DMS53 treated with DMSO at 0.1 percent for 48 hours (cell line): ENCODE measurements around the gene RIOK3.
"Not testable (repeated sequence)": the region's sequence is repeated elsewhere in the genome, so short reads cannot be mapped to it uniquely, and the experiment has no call there.

Experiments used
- DNase-seq: peaks from one replicate; lab custom pipeline; 2025; ENCODE audit not compliant: unreplicated experiment; lab: John Stamatoyannopoulos, UW

RIOK3 gene

DNA sequence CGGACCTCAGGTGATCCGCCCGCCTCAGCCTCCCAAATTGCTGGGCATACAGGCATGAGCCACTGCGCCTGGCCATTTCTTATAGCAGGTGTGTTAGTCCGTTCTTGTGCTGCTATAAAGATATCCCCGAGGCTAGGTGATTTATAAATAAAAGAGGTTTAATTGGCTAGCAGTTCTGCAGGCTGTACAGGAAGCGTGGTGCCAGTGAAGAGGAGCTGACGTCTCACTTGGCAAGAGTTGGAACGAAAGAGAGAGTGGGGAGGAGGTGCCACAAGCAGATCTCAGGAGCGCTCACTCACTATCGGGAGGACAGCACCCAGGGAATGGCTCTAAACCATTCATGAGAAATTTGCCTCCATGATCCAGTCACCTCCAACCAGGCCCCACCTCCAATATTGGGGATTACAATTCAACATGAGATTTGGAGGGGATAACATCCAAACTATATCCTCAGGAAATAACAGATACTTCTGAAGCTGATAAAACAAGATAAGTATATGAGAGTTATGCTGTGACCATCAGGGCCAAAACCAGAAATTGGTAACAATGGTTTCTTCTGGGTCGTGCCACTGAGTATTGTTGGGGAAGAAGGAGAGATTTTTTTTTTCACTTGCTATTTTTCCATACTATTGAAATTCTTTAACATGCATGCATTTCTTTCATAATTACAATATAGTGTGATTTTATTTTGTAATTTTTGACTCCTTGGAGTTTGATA is 42.8 kb downstream of the RIOK3 start:
- no peak for DNase-seq

DNA sequence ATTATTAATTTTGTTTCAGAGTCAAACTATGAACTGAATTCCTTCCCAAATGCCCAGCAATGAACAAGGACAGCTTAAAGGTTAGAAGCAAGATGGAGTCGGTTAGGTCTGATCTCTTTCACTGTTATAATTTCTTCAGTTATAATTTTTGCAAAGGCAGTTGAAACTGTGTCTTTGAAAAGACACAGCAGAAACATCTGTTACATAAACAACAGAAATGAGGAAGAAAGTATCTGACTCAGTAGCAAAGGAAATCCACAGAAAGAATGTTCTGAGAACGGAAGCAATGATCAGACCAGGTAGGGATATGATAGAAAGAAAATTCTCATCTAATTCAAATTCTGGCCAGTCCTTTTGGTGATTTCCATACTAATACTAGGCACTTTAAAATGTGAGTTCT is 45.0 kb downstream of the RIOK3 start:
- no peak for DNase-seq

DNA sequence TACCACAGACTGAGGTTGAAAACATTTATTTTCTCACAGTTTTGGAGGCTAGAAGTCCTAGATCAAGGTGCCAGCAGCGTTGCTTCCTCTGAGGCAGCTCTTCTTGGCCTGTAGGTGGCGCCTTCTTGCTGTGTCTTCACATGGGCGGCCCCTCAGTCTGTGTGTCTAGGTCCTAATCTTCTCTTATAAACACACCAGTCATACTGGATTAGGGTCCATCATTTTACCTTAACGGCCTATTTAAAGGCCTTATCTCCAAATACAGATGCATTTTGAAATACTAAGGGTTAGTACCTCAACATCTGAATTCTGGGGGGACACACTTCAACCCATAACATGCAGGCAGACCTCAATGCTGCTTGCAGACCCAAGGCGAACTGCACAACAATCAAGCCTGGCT is 45.8 kb downstream of the RIOK3 start:
- DNase-seq = peak; percentile 58

DNA sequence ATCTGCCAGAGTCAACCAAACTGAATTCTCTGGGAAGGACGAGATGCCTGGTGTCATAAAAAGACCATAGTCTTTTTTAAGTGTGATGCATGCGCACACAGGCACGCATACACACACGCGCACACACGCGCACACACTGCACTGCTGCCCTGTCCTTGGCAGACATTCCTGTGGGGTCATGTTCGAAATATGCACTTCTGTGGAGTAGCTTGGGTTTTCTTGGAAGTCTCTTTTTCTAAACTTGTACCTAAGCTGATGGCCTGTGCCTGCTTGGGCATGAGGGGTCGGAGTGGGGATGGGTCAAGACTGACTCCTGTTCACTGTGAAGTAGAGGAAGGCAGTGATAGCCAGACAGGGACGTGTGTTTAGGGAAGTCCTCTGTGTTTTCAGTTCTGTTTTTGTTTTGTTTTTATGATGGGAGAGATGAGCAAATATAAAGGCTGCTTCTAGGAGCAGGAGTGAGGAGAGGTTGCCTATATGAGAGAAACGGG is 46.2 kb downstream of the RIOK3 start:
- DNase-seq = no peak

DNA sequence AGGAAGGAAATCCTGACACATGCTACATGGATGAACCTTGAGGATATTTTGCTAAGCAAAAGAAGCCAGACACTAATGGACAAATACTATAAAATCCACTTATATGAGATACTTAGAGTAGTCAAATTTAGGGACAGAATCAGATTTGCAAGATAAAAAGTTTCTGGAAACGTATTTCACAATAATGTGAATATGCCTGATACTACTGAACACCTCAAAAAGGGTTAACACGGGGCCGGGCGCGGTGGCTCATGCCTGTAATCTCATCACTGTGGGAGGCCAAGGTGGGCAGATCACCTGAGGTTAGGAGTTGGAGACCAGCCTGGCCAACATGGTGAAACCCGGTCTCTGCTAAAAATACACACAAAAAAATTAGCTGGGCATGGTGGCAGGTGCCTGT is 48.5 kb downstream of the RIOK3 start:
- DNase-seq = no peak

DNA sequence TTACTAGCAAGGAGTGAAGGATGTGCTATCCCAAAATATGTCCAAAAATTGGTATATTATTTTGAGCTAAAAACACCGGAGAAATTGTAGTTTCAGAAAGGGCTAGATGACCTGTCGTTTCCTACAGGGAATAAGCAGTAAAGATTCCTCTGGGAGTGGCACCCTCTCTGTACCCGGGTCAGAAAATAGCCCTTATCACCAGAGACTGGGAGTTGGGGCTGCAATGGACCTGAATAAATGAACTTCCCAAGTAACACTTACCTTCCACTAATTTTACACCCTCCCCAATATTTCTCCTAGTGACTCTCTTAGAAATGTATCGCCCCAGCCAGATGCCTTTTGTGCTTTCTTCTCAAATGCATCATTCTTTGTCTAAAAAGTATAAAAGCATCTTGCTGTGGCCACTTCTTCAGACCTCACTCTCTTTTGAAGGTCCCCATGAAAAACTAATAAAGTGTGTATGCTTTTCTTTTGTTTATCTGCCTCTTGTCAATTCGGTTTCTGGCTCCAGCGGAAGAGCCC is 49.5 kb downstream of the RIOK3 start:
- no peak for DNase-seq

DNA sequence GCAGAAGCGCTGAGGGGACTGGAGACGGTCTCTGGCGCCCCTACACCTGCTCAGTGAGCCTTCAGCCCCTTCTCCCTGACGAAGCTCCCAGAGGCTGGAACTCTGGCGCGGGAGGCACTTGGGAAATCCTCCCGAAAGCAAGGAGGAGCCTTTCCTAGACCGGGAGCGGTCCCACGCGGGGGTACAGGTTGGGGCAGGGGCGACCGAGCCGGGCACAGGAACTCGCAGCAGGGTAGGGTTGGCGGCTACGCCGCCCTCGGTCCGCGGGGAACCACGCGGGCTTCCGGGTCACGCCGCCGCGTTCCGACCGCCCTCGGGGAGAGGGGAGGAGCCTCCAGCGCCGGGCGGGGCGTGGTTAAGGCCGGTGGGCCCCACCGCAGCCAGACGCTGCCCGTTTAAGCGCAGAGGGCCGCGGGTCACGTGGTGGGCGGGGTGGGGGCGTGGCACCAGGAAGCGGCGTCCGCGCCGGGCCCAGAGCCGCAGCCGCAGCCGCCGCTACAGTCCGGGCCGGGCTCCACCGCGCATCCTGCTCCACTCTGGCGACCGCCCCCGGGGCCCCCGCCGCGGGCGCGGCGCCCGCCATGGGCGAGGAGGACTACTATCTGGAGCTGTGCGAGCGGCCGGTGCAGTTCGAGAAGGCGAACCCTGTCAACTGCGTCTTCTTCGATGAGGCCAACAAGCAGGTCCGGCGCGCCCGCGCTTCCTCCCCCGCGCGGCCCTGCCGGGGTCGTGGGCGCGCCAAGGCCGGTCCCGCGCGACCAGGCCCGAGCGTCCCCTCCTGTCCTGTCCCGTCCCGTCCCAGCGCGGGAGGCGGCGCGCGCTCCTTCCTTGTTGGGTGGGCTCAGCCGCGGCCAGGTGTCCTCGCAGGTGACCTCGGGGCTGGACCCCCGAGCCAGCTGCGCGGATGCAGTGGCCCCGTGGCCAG is 50.2 kb downstream of the RIOK3 start, which contains the start of gene RMC1:
Gene RMC1, plus strand, starts transcription at position 474 of the 925 bp plus-strand sequence. Its CDS starts 108 bp downstream, at position 582.
- peak; percentile 55 for DNase-seq

DNA sequence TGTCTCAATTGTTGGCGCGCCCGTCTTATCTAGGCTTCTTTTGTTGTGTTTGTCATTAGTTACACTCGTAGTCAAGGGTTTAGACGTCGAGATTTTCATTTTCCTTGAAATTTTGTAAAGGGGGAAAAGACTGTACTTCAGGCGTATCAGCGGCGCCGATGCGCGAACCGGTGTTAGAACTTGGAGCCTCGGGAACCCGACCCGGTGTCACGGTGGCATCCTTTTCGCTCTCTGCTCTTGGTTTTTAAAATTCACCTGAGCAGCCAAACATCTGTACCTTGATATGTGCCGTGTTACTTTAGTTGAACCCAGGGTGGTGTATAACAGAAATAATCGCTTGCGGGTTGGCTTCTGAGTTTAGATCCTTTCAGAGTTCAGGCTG is 50.9 kb downstream of the RIOK3 start:
- DNase-seq = no peak

DNA sequence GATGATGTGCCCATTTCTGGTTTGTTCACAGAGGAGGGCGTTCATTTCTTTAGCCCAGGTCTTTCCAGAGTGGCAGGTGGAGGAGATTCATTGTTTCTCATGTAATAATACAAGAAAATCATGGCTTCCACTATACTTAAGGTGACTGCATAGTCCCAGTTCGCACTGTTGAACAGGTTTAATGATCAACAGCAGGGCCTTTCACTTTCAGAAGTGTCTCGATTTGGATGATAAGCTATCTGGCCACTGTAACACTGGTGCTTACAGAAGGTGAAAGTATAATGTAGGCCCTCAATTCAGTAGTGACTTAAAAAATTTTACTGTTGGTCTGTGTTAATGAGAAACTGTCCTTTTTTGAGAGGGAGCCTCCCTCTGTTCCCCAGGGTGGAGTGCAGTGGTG is 51.6 kb downstream of the RIOK3 start:
- no peak for DNase-seq

DNA sequence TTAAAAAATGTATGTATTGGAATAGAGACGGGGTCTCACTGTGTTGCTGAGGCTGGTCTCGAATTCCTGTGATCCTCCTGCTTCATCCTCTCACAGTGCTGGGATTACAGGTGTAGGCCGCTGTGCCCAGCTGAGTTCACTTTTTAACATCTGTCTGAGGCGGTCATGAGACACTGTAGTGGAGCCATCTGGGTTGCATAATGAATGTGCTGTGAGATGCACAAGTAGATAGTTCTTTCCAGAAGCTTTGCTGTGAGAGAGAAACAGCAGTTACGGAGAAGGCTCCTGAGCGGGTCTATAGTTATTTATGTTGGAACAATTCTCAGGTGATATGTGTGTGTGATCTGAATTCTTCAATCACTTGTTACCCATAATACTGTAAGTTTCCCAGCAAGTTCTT is 53.3 kb downstream of the RIOK3 start:
- no peak for DNase-seq

DNA sequence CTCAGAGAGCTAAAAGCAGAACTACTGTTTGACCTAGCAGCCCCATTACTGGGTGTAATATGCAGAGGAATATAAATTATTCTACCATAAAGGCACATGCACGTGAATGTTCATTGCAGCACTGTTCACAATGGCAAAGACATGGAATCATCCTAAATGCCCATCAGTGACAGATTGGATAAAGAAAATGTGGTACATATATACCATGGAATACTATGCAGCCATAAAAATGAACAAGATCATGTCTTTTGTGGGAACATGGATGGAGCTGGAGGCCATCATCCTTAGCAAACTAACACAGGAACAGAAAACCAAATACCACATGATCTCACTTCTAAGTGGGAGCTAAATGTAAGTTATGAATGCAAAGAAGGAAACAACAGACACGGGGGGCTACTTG is 57.8 kb downstream of the RIOK3 start:
- not testable (repeated sequence) for DNase-seq

DNA sequence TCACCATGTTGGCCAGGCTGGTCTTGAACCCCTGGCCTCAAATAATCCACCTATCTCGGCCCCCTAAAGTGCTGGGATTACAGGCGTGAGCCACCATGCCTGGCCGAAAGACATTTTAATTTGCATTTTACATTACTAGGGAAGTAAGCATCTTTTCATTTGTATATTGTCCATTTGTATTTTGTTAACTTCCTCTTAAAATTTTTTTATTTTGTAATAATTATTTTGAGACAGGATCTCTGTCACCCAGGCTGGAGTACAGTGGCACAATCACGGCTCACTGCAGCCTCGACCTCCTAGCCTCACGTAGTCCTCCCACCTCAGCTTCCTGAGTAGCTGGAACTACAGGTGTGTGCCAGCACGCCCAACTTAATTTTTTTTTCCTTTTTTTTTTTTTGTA is 59.1 kb downstream of the RIOK3 start:
- DNase-seq = not testable (repeated sequence)

DNA sequence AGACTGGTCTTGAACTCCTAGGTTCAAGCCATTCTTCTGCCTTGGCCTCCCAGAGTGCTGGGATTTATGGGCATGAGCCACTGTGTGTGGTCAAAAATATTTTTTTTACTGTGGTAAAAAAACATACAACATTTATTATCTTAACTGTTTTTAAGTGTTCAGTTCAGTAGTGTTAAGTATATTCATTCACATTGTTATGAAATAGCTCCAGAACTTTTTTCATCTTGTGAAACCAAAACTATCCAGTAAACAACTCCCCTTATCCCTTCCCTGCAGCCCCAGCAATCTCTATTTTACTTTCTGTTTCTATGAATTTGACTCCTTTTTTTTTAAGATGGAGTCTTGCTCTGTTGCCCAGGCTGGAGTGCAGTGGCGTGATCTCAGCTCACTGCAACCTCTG is 59.6 kb downstream of the RIOK3 start:
- DNase-seq = no peak

DNA sequence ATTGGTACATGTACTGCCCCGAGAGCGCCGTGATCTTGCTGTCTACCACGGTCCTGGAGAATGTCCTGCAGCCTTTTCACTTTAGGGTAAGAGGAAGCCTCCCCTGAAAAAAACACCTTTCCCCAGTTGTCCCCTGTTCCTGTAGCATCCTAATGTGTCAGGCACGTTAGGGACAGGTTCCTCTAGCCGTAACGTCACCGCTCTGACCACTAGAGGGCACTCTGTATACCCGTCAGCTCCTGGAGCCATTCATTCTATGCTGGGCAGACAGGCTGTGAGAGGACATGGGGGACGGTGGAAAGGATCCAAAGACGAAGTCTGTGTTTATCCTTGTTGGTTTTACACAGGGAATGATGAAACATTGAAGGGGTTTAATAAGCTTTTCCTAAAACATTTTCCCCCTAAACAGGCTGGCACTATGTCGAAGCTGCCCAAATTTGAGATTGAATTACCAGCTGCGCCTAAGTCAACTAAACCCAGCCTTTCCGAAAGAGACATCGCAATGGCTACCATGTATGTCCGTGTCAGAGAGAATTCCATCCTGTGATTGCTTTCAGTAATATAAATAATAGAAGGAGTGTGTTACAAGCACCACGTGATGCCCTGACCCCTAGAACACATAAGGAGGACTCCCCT is 62.9 kb downstream of the RIOK3 start:
- peak; percentile 63 for DNase-seq

DNA sequence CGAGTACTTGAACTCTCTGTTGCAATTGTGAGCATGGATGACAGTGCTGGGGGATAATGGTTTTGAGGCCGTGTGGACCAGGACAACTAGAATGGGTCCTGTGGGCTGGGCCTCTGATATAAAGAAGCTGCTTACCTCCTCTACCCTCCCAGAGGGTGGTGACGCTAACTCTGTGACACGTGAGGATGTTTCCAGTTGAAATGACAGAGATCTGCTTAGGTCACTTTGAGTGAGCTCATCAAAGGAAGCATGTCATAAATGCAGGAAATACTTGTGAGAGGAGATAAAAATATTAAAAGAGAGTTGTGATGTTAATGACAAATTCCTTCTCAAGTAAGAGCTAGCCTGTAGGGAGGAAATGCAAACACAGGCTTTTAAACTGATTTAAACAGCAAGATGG is 66.6 kb downstream of the RIOK3 start:
- DNase-seq = no peak

DNA sequence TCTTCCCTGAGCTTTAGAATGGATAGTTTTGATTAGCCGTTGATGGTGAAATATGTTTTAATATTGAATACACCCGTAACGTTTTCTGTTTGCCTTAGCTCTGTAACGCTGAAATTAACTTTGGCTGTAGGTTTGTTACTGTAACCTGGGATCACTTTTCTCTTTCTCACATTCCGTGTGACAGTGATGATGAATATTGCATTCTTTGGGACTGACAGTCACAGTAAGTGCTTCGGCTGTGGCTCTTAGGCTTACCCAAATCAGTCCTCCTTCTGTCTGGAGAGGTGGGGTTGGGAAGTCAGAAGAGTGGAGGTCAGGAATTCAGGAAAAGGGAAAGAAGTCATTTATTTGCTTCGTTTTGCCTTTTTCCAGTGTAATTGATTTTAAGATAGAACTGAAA is 68.2 kb downstream of the RIOK3 start:
- no peak for DNase-seq

DNA sequence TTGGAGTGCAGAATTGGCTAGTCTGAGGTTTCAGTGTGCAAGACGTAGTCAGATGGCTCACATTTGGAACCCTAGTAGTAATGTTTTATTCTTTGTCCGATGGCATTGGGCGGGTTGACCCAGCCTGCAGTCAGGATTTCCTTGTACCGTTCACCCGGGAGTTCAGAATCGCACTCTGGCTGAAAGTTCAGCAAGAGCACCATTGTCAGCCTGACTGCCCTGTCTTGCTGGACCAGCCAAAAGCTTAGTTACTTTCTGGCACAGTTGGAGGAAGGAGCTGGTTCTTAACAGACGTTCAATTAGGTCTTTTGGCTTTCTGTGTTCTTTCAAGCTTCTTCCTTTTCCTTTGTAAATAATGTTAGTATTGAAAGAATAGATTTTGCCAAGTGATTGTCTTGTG is 68.8 kb downstream of the RIOK3 start:
- DNase-seq = no peak

DNA sequence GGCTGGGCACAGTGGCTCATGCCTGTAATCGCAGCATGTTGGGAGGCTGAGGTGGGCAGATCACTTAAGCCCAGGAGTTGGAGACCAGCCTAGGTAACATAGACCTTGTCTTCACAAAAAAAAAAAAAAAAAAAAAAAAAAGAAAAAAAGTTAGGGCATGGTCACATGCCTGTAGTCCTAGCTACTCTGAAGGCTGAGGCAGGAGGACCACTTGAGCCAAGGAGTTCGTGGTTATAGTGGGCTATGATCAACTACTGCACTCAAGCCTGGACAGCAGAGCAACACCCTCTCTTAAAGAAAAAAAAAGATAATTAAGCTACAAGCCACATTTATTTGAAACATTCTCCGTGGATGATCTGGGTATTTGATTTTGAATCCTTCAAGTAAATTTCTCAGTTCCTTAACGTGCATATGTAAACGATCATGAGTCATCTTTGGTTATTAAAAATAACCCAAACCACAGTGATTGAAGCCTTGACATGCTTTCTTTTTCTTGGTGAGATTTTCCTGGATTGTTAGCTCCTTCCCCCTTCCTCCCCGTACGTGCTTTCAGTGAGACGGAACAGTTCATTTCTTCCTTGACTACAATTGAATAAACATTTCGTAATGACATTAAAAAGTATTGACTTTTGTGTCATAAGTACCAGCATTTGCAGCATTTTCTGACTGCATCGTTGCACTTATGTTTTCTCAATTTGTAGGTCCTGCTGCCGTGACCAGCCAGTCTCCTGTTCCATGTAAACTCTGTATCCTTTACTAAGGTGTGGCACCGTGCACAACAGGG is 70.5 kb downstream of the RIOK3 start:
- no peak for DNase-seq

DNA sequence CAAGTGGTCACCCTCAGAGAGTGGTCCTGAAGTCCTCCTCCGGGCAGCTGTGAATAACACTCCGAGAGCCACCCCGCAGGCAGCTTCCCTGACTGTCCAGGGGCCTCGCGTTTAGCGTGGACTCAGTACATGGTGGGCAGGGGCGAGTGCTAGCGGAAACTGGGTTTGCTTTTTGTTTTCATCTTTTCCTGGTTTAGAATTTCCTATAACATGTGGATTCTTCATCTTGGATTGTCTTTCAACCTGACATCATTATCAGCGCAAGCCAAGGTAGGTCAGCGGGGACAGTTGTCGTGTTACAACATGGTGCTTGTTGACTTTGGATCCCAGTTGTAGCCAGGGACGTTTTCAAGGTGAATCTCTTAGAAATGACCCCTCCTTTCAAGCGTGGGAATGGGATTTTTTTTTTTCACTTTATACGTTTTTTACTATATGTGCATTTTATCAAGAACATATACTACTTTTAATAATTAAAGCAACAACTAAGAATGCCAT is 71.2 kb downstream of the RIOK3 start:
- DNase-seq = no peak

DNA sequence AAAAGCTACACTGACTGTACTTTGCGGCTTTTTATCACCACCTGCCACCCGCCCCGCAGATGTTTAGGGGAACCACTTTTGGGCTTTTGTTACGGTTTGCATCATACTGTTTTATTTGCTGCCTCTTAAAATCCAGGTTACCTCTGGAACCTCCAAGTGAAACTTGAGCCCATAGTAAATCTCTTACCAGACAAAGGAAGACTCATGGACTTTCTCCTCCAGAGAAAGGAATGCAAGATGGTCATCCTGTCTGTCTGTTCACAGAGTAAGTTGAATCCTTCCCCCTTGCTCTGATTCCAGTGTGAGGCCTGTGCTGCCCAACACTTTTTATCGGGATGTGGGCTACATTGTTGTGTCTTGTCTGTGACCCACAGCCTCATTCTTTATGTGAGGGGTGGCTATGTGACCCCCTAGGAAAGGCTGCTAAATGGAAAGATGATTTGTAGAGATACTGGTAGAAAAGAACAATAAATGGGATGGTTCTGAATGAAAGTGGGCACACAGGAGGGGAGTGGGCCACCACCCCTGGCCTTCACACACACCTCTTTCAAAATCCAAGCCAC is 73.5 kb downstream of the RIOK3 start:
- no peak for DNase-seq
